Right lobe of liver (tissue), 6 donors: ENCODE measurements around the gene CRLF2. TPM values are rescaled to one million over a fixed set of nuclear protein-coding genes. Genes with fewer than 3 reads are reported as not detected.

ENCODE experiments used
- ATAC-seq, 4 donors: fragments of 200-7000 bp; cut with Tn5 transposase; one replicate each; pipeline ENCODE4 v1.9.1; 2020; ENCODE audit warnings: mild to moderate bottlenecking in 4 of 4, moderate library complexity in 4 of 4
- DNase-seq, 3 donors: peaks; one replicate each; pipeline ENCODE4 v3.0.0-alpha.2; 2020
- H3K27ac ChIP-seq, 3 donors: fragments of 200-600 bp; one replicate each; pipeline ENCODE4 v1.8.0; 2022
- H3K27me3 ChIP-seq, 2 donors: fragments of 200-600 bp; one replicate each; pipeline ENCODE4 v1.8.0; 2022
- H3K36me3 ChIP-seq, 4 donors: fragments of 200-600 bp; sonication (generic) in 1 of 4; one replicate each; pipeline versions ENCODE4 v1.5.1 to v1.8.0; 2017 to 2022; ENCODE audit warnings: control low read depth in 1 of 4
- H3K4me1 ChIP-seq, 4 donors: fragments of 200-600 bp; sonication (generic) in 1 of 4; one replicate each; pipeline versions ENCODE4 v1.5.1 to v1.8.0; 2017 to 2022; ENCODE audit warnings: control low read depth in 1 of 4
- H3K4me3 ChIP-seq, 3 donors: fragments of 200-600 bp; one replicate each; pipeline ENCODE4 v1.8.0; 2022
- H3K9me3 ChIP-seq, 4 donors: fragments of 200-600 bp; sonication (generic) in 1 of 4; one replicate each; pipeline versions ENCODE4 v1.5.1 to v1.8.0; 2017 to 2022; ENCODE audit warnings: control low read depth in 1 of 4
- POLR2A ChIP-seq: fragments of 450-650 bp; IDR thresholded peaks from one replicate; pipeline ENCODE4 v1.6.1; 2017; ENCODE audit warnings: antibody characterized with exemption, mild to moderate bottlenecking
- WGBS: methylation state at CpG from one replicate; pipeline ENCODE4 v1.1.6; 2018; ENCODE audit warnings: low coverage, low lambda C conversion rate; ENCODE audit not compliant: insufficient coverage; ENCODE audit errors: missing lambda C conversion rate; 5-methylcytosine and 5-hydroxymethylcytosine counted together
- intact Hi-C, 2 donors: fragments of 100-400 bp; cut with DNase I; formaldehyde crosslinking; loops; one replicate each; pipeline versions ENCODE4 v1.11.2 to v1.14.1; 2022
- total RNA-seq, 6 experiments: library from RNA; depleted of rRNA in 2 of 6; stranded (reverse); fragments of >200 nt in 2 of 6; fragmentation: NEBNext Ultra II Directional in 3 of 6; extraction: Animal tissue kit (Norgen Biotek cat#: 25700) in 3 of 6; gene quantifications; one replicate each; pipeline versions ENCODE4 v1.1.0 to v1.2.4, GENCODE V29; 2016 to 2023
- TF ChIP-seq, protein P1 (sequence below), 4 donors: fragments of 200-600 bp in 3 of 4; fragments of 450-650 bp in 1 of 4; IDR thresholded peaks; one replicate each; pipeline versions ENCODE4 v1.5.1 to v1.8.0; 2016 to 2022; ENCODE audit warnings: antibody characterized with exemption in 4 of 4, mild to moderate bottlenecking in 2 of 4
- donor health status: DM: no; HTN: yes; CAD: no.
- donor health status: DM: no; HTN: no; CAD: no.
- donor health status: DM: no; HTN: no; CAD: no.
- donor health status: DM: no; HTN: yes; CAD: no.
- donor health status: DM: no; HTN: yes; CAD: no.

Gene CRLF2
- total RNA-seq, 6 experiments from 2014 or later, result 0.55 TPM; not detected in 5

DNA sequence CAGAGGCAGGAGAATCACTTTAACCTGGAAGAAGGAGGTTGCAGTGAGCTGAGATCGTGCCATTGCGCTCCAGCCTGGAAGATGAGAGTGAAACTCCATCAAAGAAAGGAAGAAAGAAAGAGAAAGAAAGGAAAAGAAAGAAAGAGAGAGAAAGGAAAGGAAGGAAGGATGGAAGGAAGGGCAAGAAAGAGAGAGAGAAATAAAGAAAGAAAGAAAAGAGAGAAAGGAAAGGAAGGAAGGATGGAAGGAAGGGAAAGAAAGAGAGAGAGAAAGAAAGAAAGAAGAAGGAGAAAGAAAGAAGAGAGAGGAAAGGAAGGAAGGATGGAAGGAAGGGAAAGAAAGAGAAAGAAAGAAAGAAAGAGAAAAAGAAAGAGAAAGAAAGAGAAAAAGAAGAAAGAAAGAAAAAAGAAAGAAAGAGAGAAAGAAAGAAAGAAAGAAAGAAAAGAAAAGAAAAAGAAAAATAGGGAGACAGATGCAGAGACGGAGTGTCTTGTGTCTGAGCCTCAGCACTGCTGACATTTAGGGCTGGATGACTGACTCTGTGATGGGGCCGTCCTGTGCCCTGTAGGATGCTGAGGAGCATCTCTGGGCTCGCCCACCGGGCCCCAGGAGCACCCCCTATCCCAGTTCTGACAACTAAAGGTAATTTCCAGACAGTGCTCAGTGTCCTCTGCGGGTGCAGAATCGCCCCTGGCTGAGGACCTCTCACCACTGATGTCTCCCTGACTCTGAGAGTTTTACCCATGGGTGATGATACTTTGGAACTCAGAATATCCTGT lies 61.7 kb downstream of the CRLF2 start:
- WGBS, result 61% methylated on average over 7 of the region's 8 CpGs
- Histone ChIP-seq H3K9me3 (no peaks in the 10 kb centered on the region), H3K4me1 (no peaks in the 10 kb centered on the region), H3K36me3 (no peaks in the 10 kb centered on the region), H3K4me3 (no peak overlapping the region), H3K27me3 (no peaks in the 10 kb centered on the region), H3K27ac (no peak overlapping the region)
- no peak for ATAC-seq
- TF ChIP-seq, protein P1, sequence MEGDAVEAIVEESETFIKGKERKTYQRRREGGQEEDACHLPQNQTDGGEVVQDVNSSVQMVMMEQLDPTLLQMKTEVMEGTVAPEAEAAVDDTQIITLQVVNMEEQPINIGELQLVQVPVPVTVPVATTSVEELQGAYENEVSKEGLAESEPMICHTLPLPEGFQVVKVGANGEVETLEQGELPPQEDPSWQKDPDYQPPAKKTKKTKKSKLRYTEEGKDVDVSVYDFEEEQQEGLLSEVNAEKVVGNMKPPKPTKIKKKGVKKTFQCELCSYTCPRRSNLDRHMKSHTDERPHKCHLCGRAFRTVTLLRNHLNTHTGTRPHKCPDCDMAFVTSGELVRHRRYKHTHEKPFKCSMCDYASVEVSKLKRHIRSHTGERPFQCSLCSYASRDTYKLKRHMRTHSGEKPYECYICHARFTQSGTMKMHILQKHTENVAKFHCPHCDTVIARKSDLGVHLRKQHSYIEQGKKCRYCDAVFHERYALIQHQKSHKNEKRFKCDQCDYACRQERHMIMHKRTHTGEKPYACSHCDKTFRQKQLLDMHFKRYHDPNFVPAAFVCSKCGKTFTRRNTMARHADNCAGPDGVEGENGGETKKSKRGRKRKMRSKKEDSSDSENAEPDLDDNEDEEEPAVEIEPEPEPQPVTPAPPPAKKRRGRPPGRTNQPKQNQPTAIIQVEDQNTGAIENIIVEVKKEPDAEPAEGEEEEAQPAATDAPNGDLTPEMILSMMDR (IDR thresholded peaks at IDR 0.05), result no peak
- no peak for TF ChIP-seq POLR2A
- DNase-seq, result peak in 1 of 3 donors; percentile 14
- intact Hi-C loops, result no loop called here

DNA sequence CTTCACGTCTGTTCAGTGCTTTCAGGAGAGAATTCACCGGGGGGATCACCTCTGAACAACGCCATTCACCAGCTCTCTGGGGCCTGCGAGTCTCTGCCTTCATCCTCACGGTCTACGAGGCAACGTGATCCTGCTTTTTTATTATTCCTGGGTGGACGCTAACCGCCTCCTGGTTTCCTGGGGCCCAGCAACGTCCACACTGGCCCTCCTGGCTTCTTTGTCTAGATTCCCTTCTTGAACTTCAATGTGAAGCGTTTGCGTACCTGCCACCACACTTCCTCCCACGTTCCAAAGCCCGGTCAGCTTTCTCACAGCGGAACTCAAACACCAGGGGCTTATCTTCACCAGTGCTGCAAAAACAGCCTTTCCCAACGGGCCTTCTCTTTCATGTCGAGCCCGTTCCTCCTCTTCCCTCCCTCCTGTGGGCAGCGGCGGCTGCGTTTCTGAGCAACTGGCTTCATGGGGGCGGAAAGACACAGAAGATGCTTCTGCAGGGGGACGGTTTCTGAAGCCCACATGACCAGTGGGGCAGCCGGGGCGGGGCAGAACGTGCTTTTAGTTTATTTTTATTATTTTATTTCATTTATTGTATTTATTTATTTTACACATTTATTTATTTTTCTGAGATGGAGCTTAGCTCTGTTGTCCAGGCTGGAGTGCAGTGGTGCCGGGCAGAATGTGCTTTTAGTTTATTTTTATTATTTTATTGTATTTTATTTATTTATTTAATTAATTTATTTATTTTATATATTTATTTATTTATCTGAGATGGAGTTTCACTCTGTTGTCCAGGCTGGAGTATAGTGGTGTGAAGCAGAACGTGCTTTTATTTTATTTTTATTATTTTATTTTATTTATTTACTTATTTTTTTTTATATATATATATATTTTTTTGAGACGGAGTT lies 64.6 kb downstream of the CRLF2 start:
- DNase-seq (peak in 1 of 3 donors; percentile 16), ATAC-seq (no peak)
- no peak overlapping the region for H3K27ac ChIP-seq
- no peaks in the 10 kb centered on the region for H3K9me3 ChIP-seq
- no peaks in the 10 kb centered on the region for H3K36me3 ChIP-seq
- no peak overlapping the region for H3K4me3 ChIP-seq
- TF ChIP-seq POLR2A, result no peak
- TF ChIP-seq, protein P1 (IDR thresholded peaks at IDR 0.05), result no peak
- no peaks in the 10 kb centered on the region for H3K4me1 ChIP-seq
- intact Hi-C loops, result no loop called here
- H3K27me3 ChIP-seq, result no peaks in the 10 kb centered on the region
- 61% methylated on average over 26 of the region's 29 CpGs for WGBS

DNA sequence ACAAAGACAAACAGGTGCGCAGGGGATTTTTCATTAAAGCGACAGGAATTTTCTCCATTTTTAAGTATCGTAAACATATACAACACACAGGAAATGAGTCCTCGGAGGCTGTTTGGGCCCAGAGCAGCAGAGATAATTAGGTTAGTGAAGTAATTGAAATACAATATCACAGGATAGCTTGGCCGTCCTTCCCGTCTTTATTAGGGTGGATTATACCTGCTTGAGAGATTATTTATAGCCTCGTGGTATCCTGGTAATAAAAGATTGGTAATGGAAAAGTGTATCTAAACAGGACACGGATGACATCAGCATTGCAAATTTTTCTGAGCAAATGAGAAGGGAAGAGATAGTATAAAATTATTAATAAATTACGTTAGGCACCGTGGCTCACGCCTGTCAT lies 68.2 kb downstream of the CRLF2 start:
- no peak overlapping the region for H3K4me3 ChIP-seq
- no peak for TF ChIP-seq POLR2A
- TF ChIP-seq, protein P1 (IDR thresholded peaks at IDR 0.05), result no peak
- ATAC-seq (no peak), DNase-seq (no peak)
- no peaks in the 10 kb centered on the region for H3K36me3 ChIP-seq
- 49% methylated on average over 11 of the region's 11 CpGs for WGBS
- intact Hi-C loops, result no loop called here
- no peak overlapping the region for H3K27ac ChIP-seq
- H3K27me3 ChIP-seq, result no peaks in the 10 kb centered on the region
- H3K4me1 ChIP-seq, result no peaks in the 10 kb centered on the region
- no peaks in the 10 kb centered on the region for H3K9me3 ChIP-seq

Other genes with a start within 250 kb of the CRLF2 start
- 1 to 10 TPM; 1.4 to 4.0 (median 2.5) TPM for gene CSF2RA, start 56.2 kb upstream of the CRLF2 start, total RNA-seq
- 1 to 10 TPM in 1 of 6 experiments, under 1 TPM in 5; 0.42 to 1.7 (median 0.69) TPM for gene IL3RA, start 124.1 kb upstream of the CRLF2 start, total RNA-seq
- gene SLC25A6, start 179.5 kb upstream of the CRLF2 start, total RNA-seq, result 10 to 100 TPM; 44.3 to 87.8 (median 57.0) TPM
- gene ASMTL, start 240.3 kb upstream of the CRLF2 start, total RNA-seq, result 10 to 100 TPM; 12.5 to 27.3 (median 18.6) TPM